GM19099 (cell line): ENCODE measurements around the gene CYP2B6.

Experiments
- POLR2A ChIP-seq: IDR thresholded peaks from 3 replicates; pipeline ENCODE4 v1.6.1; 2011; ENCODE audit warnings: low read depth; ENCODE audit not compliant: insufficient read length; ENCODE audit errors: extremely low read depth

Gene CYP2B6

DNA sequence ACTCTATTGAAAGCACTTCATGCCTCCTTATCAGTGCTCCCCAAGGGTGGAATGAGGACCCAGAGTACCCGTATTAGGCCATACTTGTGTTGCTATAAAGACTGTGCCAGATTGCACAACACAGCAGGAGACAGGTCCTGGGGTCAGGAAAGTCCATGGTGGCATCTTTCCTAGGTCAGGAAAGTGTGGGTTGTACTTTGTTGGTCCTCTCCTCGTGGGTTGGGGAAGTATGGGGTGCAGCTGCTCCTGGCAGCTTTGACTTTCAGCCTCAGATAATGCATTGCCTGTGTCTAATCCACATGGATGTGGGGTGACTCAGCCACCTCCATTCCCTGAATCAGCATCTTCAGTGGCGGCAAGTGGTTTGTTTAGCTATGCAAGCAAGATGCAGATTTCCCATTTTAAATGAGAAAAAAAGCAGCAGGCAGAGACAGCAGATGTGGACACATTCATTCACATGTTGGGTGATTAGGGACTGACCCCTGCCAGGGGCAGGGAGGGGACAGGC lies 8.4 kb upstream of the CYP2B6 start:
- no peak for TF ChIP-seq POLR2A

DNA sequence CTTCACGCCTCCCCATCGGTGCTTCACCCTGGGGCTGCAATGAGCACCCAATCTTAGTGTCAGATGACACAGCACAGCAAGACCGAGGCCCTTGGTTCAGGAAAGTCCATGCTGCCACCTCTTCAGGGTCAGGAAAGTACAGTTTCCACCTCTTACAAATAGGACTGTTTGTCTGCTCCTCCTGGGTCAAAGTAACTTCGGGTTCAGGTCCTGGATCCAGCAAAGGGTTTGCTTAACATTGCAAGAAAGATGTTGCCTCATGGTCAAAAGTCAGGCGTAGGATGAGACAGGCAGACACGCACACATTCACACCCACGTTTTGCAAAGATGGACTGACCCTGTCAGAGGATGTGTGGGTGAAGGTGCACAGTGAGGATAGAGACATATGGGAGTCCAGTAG lies 1.6 kb upstream of the CYP2B6 start:
- TF ChIP-seq POLR2A = no peak

DNA sequence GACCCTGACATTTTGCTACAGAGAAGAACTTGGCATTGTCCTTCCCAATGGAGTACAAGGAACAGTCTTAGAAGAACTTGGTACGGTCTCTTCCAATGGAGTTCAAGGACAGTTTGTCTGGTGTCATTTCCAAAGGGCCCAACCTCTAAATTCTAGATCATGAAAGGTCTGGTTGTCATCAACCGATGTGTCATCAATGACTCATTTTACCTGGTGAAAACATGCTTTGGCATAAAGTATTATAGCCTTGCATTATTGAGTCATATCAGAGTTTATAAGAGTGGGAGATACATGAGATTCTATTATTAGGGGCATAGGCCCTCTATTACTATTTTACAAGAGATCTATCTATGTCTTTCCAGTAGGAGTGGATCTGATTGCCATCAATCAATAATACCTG lies 4.3 kb downstream of the CYP2B6 start:
- TF ChIP-seq POLR2A = no peak

GRCh38 chr19:41000310-41000737 lies 9.2 kb downstream of the CYP2B6 start:
- TF ChIP-seq POLR2A = no peak

DNA sequence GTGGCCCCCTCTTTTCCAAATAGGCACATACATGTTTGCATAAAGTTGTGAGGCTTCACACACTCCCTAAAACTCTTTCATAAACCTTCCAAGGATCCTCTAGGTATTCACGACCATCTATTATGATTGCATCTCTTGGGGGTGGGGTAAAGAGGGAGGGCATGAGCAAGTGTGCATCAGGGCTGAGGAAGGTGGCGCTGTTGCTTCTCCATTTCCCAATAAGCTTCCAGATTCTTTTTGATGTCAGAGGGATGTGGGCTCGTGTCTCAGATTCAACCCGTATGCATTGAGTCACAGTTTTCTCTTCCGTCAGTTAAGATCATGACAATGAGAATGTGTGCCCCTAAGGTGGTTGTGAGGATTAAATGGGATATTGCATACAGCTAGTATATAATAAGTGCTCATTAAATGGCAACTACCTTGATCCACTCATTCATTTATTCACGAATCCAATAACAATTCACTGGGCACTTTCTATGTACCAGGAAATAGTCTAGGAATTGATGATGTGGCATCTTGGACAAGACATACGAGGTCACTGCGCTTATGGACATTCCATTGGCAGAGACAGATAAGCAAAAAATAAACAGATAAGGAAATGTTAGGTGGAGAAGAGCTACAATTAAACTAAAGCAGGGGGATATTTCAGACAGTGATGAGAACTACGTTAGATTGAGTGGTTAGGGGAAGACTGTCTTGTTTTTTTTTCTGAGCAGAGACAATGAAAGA lies 10.3 kb downstream of the CYP2B6 start:
- no peak for TF ChIP-seq POLR2A

DNA sequence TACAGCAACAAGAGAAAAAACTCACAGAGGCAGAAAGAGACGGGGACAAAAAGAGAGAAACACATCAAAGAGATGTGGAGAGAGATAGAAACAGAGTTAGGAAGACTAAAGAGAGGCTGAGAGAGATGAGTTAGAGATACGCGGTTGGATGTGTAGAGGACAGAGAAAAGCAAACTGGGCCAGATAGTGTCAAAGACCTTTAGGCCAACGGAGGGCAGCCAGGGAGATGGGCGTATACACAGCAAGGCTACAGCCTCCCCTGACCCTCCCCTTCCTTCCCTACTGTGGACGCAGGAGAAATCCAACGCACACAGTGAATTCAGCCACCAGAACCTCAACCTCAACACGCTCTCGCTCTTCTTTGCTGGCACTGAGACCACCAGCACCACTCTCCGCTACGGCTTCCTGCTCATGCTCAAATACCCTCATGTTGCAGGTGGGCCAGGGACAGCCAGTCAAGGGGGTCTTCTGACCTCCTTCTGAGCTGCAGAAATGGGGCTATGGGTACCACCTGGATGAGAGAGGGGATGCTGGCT lies 18.7 kb downstream of the CYP2B6 start:
- TF ChIP-seq POLR2A = no peak

DNA sequence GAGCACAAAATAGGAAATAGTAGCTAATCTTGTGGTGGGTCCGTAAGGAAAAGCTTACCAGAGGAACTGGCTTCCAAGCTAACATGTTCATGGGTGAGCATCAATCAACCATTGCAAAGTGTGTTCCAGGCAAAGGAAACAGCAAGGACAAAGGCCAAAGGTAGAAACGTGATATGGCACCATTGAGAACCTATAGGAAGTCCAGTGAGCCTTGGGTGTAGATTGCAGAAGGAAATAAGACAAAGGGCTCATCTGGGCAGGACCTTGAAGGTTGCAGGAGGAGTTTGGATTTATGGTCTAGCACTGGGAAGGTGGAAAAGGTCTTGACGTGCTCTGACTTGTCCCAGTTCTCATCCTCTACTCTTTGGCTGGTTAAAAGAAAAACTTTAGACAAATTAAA lies 22.3 kb downstream of the CYP2B6 start:
- no peak for TF ChIP-seq POLR2A

DNA sequence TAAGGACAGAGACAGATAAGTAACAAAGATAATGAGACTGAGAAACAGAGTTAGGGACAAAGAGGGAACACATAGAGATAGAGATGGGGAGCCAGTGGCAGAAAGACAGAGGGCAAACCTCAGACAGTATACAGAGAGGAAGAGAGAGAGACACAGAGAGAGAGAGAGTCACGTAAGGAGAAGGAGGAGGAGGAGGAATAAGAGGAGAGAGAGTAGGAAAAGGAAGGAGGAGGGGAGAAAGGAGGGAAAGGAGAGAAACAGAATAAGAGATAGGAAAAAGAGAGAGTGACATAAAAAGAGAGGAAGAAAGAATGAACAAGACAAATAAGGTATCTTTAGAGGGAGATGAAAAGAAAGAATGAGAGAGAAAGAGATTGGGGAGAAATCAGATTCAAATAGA lies 23.6 kb downstream of the CYP2B6 start:
- TF ChIP-seq POLR2A = no peak

DNA sequence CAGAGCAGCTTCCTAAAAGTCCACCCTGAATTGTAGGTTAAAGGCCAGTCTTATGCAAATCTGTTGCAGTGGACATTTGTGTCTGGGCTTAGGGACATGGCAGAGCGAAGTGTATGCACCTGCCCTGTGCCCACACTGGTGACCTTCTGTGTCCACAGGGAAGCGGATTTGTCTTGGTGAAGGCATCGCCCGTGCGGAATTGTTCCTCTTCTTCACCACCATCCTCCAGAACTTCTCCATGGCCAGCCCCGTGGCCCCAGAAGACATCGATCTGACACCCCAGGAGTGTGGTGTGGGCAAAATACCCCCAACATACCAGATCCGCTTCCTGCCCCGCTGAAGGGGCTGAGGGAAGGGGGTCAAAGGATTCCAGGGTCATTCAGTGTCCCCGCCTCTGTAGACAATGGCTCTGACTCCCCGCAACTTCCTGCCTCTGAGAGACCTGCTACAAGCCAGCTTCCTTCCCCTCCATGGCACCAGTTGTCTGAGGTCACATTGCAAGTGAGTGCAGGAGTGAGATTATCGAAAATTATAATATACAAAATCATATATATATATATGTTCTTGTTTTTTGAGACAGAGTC lies 25.5 kb downstream of the CYP2B6 start:
- TF ChIP-seq POLR2A = no peak

DNA sequence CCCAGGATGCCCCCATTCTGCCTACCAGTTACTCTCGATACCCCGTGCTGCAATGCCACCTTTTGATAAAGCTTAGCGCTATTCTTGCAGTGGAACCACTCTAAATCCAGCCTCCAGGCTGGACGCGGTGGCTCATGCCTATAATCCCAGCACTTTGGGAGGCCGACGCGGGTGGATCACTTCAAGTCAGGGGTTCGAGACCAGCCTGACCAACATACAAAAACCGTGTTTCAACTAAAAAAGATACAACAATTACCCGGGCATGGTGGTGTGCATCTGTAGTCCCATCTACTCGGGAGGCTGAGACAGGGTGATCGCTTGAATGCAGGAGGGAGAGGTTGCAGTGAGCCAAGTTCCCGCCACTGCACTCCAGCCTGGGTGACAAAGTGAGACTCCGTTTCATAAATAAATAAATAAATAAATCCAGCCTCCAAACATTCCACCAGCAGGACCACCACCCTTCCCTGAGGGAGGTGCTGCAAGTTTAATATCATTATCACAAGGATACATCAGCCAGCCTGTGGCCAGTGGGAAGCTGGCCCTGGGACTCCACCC lies 27.7 kb downstream of the CYP2B6 start:
- no peak for TF ChIP-seq POLR2A

DNA sequence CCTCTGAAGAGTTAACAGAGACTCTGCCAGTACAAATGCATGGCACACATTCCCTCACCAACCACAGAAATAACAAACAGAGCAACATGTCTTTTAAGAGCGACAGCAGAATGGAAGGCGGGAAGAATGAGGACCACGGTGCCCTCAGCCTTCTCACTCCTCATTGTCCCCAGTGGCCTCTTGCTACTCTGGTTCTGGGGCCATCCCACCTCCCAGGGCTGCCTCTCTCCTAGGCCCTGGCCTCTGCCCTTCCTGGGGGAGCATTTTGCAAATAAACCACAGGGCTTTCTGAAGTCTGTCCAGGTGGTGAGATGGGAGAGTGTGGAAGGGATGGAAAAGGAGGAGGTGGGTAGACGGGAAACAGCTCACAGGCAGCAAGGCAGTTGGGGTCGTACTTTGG lies 28.3 kb downstream of the CYP2B6 start:
- no peak for TF ChIP-seq POLR2A

DNA sequence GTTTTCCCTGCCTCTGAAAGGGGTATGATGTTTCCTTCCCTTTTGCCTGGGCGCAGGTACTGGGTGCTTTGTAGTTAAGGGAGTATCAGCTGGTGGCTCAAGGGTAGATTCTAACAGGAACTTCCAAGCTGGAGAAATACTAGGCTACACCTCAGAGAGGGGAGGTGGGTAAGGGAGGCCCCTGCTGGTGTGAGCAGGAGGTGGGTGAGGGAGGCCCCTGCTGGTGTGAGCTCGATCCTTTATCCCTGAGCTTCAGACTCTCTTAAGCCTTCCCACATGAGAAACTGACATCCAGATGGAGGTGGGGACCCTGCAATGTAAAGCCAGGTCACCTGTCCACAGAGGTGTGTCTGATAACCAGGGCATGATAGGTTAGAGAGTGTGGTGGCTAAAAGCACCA lies 32.1 kb downstream of the CYP2B6 start:
- no peak for TF ChIP-seq POLR2A

DNA sequence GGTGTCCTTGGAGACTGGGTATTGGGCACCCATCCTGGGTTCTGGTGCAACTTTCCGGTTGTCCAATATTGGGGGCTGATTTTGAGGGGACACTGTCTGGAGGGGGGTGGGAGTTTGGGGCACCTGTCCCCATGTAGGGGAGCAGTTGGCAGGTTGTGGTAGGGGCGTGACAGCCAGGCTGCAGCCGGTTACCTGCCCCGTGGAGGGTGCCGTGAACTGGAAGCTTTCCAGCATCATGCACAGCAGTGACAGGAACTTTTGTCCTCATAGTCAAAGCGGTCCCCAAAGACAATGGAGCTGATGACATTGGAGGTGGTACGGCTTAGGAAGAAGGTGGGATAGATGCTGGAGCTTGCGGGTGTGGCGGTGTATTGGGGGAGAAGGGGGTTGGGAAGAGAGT lies 34.3 kb downstream of the CYP2B6 start:
- TF ChIP-seq POLR2A = no peak

GRCh38 chr19:41025871-41026270 lies 34.8 kb downstream of the CYP2B6 start:
- TF ChIP-seq POLR2A = no peak

DNA sequence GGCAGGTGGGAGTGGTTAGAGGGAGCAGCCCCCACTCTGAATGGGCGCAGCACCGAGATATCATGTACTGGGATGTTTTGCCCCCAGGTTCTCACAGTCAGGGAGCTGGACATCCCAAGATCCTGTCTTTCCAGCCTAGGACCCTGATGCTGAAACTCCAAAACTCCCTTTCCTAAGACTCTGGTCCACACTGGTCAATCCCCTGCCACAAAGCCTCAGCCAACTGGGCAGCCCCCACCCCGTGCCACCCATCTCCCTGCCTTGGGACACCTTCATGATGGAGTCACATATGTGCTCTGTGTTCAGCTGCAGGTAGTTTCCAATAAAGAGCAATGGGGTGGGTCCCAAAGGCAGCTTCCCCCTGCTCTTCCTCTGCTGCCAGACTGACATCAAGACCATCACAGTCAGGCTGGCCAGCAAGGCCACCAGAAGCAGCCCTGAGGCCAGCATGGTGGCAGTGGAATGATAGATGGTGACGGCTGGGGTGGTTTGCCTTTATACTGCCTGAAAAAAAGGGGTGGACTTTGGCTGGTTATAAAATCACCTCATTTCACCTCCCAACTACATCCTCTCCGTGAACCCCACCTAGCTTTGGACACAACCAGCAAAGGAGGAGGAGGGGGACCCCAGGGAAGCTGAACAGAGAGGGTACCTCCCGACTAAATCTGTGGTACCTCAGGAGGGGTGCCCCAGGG lies 36.3 kb downstream of the CYP2B6 start:
- TF ChIP-seq POLR2A = no peak
